ENCODE results near the gene DPYSL3.

DNA sequence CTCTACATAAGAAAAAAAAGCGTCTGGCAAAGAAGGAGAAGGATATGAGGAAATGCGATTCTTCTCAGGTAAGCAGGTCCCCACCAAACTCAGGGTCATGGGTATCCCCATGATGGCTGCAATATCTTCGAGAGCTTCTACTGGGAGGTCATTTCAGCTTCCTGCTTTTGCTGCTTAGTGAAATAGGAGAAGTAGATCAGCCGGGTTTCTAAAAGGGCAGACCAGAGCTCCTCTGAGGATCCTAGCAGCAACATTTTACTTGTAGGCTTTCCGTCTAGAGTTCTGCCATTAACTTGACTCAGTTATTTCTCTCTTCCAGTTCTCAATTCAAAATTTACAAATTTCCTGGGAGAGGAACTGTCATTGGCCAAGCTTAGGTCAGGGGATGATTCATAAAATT is 134.7 kb downstream of the DPYSL3 start:
- TF ChIP-seq, protein P1, sequence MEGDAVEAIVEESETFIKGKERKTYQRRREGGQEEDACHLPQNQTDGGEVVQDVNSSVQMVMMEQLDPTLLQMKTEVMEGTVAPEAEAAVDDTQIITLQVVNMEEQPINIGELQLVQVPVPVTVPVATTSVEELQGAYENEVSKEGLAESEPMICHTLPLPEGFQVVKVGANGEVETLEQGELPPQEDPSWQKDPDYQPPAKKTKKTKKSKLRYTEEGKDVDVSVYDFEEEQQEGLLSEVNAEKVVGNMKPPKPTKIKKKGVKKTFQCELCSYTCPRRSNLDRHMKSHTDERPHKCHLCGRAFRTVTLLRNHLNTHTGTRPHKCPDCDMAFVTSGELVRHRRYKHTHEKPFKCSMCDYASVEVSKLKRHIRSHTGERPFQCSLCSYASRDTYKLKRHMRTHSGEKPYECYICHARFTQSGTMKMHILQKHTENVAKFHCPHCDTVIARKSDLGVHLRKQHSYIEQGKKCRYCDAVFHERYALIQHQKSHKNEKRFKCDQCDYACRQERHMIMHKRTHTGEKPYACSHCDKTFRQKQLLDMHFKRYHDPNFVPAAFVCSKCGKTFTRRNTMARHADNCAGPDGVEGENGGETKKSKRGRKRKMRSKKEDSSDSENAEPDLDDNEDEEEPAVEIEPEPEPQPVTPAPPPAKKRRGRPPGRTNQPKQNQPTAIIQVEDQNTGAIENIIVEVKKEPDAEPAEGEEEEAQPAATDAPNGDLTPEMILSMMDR (IDR thresholded peaks at IDR 0.05): no peak
- no peak for TF ChIP-seq EZH2 (IDR thresholded peaks at IDR 0.05)

All from neural progenitor cell (in vitro differentiated cells).